HCT116 (cell line): ENCODE results near the gene BCL6.

Experiments used
- EGR1 ChIP-seq: IDR thresholded peaks from 2 replicates; pipeline ENCODE4 v1.6.1; 2012; ENCODE audit warnings: low read depth
- EZH2 ChIP-seq: fragments of 200-600 bp; sonication (generic); IDR thresholded peaks from 2 replicates; pipeline ENCODE4 v1.6.1; 2017; ENCODE audit warnings: antibody characterized with exemption, mixed run types
- EZH2phosphoT487 ChIP-seq: fragments of 200-600 bp; IDR thresholded peaks from 2 replicates; pipeline ENCODE4 v1.6.1; 2018; ENCODE audit warnings: antibody characterized with exemption, borderline replicate concordance
- POLR2A ChIP-seq: IDR thresholded peaks from 2 replicates; pipeline ENCODE4 v1.7.0; 2011; ENCODE audit warnings: borderline replicate concordance; ENCODE audit not compliant: insufficient read depth, insufficient read length; ENCODE audit errors: extremely low read depth
- POLR2AphosphoS5 ChIP-seq: IDR thresholded peaks from 2 replicates; pipeline ENCODE4 v1.6.1; 2011; ENCODE audit warnings: mild to moderate bottlenecking, low read depth, low read length, moderate library complexity
- RAD21 ChIP-seq: IDR thresholded peaks from 2 replicates; pipeline ENCODE4 v1.6.1; 2012; ENCODE audit warnings: low read depth, mild to moderate bottlenecking
- SIN3A ChIP-seq: IDR thresholded peaks from 2 replicates; pipeline ENCODE4 v1.6.1; 2012; ENCODE audit warnings: low read depth
- SP1 ChIP-seq: IDR thresholded peaks from 2 replicates; pipeline ENCODE4 v1.6.1; 2012; ENCODE audit warnings: low read depth
- SRF ChIP-seq: IDR thresholded peaks from 2 replicates; pipeline ENCODE4 v1.6.1; 2012; ENCODE audit warnings: low read depth
- ZNF274 ChIP-seq: fragments of 200-500 bp; sonication (Bioruptor generic); IDR thresholded peaks from 2 replicates; pipeline ENCODE4 v1.6.1; 2014; ENCODE audit warnings: mild to moderate bottlenecking, low read depth, low read length, inconsistent platforms
- TF ChIP-seq, protein P1 (sequence below), 3 experiments: fragments of 200-600 bp in 1 of 3; sonication (generic) in 1 of 3; IDR thresholded peaks in 2 of 3; conservative IDR thresholded peaks in 1 of 3; 2 replicates each; pipeline ENCODE4 v1.5.1; 2012 to 2017; ENCODE audit warnings: low read depth in 2 of 3, low read length in 2 of 3, antibody characterized with exemption in 1 of 3, borderline replicate concordance in 1 of 3, control low read depth in 1 of 3, mild to moderate bottlenecking in 1 of 3, mixed read lengths in 1 of 3, mixed run types in 1 of 3, moderate library complexity in 1 of 3; ENCODE audit not compliant: insufficient read depth in 1 of 3
- TF ChIP-seq, protein P2 (sequence below): IDR thresholded peaks from 2 replicates; pipeline ENCODE4 v1.6.1; 2012
- TF ChIP-seq, protein P3 (sequence below): IDR thresholded peaks from 2 replicates; pipeline ENCODE4 v1.6.1; 2012; ENCODE audit warnings: low read depth

DNA sequence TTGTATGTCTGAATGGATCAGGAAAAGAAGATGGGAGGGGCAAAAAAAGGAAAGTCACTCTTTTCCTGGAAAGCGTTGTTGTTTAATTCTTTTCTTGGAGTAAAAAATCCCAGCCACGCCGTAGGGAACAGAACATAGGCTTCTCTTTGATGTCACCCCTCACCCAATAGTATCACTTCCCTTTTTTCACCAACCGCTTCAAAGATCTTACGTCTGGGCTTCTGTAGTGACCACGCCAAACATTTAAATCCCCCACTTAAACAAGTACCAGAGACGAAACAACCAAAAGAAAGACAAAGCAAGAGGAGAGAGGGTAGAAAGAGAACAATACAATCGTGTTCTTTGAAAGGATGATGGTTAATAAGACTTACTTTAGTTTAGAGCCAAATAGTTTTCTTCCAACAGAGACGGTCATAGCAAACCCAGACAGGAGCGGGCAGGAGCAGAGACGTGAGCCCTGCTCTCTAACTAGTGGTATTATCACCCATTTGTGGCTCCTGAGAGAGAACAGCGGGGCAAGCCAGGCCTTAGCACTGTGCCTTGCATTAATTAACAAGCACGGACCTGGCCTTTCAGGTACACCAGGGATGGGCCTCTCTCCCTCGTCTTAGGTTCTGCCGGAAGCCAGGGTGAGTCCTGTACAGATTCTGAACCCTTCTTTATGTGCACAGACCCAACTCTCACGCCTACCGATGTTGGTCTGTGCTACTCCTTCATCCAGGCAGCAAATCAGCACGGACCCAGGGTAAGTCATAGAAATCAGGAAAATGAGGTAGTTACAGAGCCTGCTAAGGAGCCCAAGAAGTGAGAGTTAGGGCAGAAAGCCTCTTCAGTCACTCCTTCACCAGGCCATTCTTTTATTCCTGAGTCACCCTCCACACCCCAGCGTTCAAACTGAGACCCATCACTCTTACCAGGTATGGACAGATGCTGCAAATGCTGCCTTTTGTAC, 28.2 kb upstream of the BCL6 start:
- TF ChIP-seq POLR2A (no peak), POLR2AphosphoS5 (no peak), RAD21 (no peak), EZH2 (no peak), SIN3A (no peak), SP1 (no peak), EZH2phosphoT487 (no peak), SRF (no peak), ZNF274 (no peak), EGR1 (no peak)
- TF ChIP-seq, protein P1, sequence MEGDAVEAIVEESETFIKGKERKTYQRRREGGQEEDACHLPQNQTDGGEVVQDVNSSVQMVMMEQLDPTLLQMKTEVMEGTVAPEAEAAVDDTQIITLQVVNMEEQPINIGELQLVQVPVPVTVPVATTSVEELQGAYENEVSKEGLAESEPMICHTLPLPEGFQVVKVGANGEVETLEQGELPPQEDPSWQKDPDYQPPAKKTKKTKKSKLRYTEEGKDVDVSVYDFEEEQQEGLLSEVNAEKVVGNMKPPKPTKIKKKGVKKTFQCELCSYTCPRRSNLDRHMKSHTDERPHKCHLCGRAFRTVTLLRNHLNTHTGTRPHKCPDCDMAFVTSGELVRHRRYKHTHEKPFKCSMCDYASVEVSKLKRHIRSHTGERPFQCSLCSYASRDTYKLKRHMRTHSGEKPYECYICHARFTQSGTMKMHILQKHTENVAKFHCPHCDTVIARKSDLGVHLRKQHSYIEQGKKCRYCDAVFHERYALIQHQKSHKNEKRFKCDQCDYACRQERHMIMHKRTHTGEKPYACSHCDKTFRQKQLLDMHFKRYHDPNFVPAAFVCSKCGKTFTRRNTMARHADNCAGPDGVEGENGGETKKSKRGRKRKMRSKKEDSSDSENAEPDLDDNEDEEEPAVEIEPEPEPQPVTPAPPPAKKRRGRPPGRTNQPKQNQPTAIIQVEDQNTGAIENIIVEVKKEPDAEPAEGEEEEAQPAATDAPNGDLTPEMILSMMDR (IDR thresholded peaks at IDR 0.05 in 2 of 3, conservative IDR thresholded peaks at IDR 0.05 in 1 of 3; ENCODE audit: borderline replicate concordance in 1 of 3, insufficient read depth in 1 of 3, low read depth in 2 of 3, low read length in 2 of 3) = no peak
- TF ChIP-seq, protein P2, sequence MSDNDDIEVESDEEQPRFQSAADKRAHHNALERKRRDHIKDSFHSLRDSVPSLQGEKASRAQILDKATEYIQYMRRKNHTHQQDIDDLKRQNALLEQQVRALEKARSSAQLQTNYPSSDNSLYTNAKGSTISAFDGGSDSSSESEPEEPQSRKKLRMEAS = no peak
- TF ChIP-seq, protein P3, sequence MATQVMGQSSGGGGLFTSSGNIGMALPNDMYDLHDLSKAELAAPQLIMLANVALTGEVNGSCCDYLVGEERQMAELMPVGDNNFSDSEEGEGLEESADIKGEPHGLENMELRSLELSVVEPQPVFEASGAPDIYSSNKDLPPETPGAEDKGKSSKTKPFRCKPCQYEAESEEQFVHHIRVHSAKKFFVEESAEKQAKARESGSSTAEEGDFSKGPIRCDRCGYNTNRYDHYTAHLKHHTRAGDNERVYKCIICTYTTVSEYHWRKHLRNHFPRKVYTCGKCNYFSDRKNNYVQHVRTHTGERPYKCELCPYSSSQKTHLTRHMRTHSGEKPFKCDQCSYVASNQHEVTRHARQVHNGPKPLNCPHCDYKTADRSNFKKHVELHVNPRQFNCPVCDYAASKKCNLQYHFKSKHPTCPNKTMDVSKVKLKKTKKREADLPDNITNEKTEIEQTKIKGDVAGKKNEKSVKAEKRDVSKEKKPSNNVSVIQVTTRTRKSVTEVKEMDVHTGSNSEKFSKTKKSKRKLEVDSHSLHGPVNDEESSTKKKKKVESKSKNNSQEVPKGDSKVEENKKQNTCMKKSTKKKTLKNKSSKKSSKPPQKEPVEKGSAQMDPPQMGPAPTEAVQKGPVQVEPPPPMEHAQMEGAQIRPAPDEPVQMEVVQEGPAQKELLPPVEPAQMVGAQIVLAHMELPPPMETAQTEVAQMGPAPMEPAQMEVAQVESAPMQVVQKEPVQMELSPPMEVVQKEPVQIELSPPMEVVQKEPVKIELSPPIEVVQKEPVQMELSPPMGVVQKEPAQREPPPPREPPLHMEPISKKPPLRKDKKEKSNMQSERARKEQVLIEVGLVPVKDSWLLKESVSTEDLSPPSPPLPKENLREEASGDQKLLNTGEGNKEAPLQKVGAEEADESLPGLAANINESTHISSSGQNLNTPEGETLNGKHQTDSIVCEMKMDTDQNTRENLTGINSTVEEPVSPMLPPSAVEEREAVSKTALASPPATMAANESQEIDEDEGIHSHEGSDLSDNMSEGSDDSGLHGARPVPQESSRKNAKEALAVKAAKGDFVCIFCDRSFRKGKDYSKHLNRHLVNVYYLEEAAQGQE = no peak
